Activated T-helper 1 cell treated with anti-CD3 and anti-CD28 coated beads, Interleukin-12 subunit alpha, Interleukin-12 subunit beta, Interleukin-2, Interleukin-4 antibody, amounts not matched to agents 30 ng/mL and 10 ng/mL and 1 ng/mL, durations not matched to agents 14 hours and 24 hours and 36 hours (primary cell): ENCODE measurements around the gene SELE. TPM values are rescaled to one million over a fixed set of nuclear protein-coding genes. Genes with fewer than 3 reads are reported as not detected.

Experiments
- DNase-seq: peaks from one replicate; pipeline ENCODE4 v3.0.0; 2021; ENCODE audit warnings: low spot score
- H3K27ac Mint-ChIP-seq: one replicate; pipeline ENCODE4 v1.8.0; 2021; ENCODE audit warnings: mild to moderate bottlenecking, mixed read lengths
- H3K27me3 Mint-ChIP-seq: one replicate; pipeline ENCODE4 v1.8.0; 2022; ENCODE audit warnings: mild to moderate bottlenecking, moderate library complexity, mixed read lengths; ENCODE audit not compliant: insufficient read depth
- H3K36me3 Mint-ChIP-seq: one replicate; pipeline ENCODE4 v1.8.0; 2021; ENCODE audit warnings: low read depth, mixed read lengths
- H3K4me1 Mint-ChIP-seq: one replicate; pipeline ENCODE4 v1.8.0; 2021; ENCODE audit warnings: low read depth, mixed read lengths
- H3K4me3 Mint-ChIP-seq: one replicate; pipeline ENCODE4 v1.8.0; 2021; ENCODE audit warnings: mild to moderate bottlenecking, moderate library complexity, mixed read lengths
- H3K9me3 Mint-ChIP-seq: one replicate; pipeline ENCODE4 v1.8.0; 2021; ENCODE audit warnings: mixed read lengths
- intact Hi-C: fragments of 100-400 bp; cut with micrococcal nuclease; formaldehyde crosslinking; loops from one replicate; pipeline ENCODE4 v1.15.1; 2024
- total RNA-seq: library from RNA; stranded (reverse); gene quantifications from 2 replicates; pipeline ENCODE4 v1.2.3, GENCODE V29; 2022

The SELE gene
- total RNA-seq, 1 donor from 2014 or later = not detected

DNA sequence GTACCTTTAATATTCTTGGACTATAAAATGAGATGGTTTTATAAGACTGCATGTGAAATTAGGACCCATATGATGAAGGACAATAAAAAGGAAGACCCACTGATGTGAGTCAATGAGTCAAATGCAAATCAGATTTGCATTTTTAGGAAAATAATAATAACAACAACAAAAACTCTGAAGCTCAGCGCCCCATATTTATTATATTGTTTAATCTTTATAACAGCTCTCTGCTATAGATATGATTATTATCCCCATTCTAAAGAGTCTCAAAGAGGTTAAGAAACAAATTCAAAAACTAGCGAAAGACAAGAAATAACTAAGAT lies 21.6 kb downstream of the SELE start:
- H3K4me1 Mint-ChIP-seq = peaks cover 35% of the 10 kb centered on the region
- H3K9me3 Mint-ChIP-seq = peaks cover 21% of the 10 kb centered on the region
- H3K27me3 Mint-ChIP-seq = peaks cover 23% of the 10 kb centered on the region
- no peak overlapping the region for H3K27ac Mint-ChIP-seq
- no peak for DNase-seq
- intact Hi-C loops = loop anchor here (1.0 to 5.0 kb wide), 5 partner anchors 111 to 1109 kb away; partner anchors contain the start of genes BLZF1, F5 and NME7
- peaks cover 13% of the 10 kb centered on the region for H3K36me3 Mint-ChIP-seq
- peak overlapping the region; percentile 93 for H3K4me3 Mint-ChIP-seq

GRCh38 chr1:169711469-169712308 lies 22.2 kb downstream of the SELE start, which contains the start of gene SELL:
SELL (minus strand) TSS chr1:169711620; CDS start chr1:169711498, 122 bp downstream.
- peaks cover 19% of the 10 kb centered on the region for H3K27me3 Mint-ChIP-seq
- peak within 1 kb of the TSS; percentile 93 for H3K4me3 Mint-ChIP-seq
- peak; percentile 69 for DNase-seq
- H3K36me3 Mint-ChIP-seq = peaks cover 17% of the 10 kb centered on the region
- H3K4me1 Mint-ChIP-seq = peaks cover 40% of the 10 kb centered on the region
- H3K9me3 Mint-ChIP-seq = peaks cover 16% of the 10 kb centered on the region
- intact Hi-C loops = loop anchor here (1.0 to 5.0 kb wide), 11 partner anchors 19 to 1109 kb away; partner anchors contain the start of genes BLZF1, F5, METTL18 and NME7
- peak within 1 kb of the TSS; percentile 86 for H3K27ac Mint-ChIP-seq

- H3K9me3 Mint-ChIP-seq = peaks cover 13% of the 10 kb centered on the region
- no peak for DNase-seq
Measured at GRCh38 chr1:169708647-169709046, 25.2 kb downstream of the SELE start.

DNA sequence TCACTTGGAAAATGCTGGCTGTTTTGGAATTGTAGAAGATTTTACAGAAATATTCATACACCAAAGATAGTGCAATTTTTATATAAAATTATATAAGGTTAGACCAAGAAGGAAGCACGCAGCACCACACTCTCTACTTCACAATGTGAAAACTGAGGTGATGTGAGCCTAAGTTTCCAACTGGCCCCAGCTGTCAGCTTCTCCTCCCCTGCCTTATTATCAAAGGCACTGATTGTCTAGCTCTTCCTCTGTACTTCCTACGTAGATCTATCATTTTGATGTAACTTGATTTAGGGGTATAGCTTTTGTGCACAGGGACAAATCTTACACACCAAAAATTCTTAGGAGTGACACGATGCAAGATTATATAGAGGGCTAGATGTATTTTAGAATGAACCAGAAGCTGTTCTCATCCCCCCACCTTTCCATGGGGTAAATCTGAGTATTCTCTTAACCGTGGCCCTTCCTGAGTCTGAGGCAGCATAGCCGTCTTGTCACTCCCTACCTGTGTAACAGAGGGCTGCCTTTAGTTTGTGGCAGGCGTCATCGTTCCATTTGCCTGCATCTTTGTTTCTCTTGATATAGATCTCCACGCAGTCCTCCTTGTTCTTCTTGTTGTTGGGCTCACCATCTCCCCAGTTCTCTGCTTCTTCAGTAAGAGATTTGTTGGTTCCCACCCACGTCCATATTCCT lies 25.8 kb downstream of the SELE start:
- DNase-seq = no peak
- intact Hi-C loops = loop anchor here (1.0 kb wide), 1 partner anchor 9 kb away; no protein-coding TSS in a partner anchor
- Mint-ChIP-seq H3K4me1 (peaks cover 77% of the 10 kb centered on the region), H3K4me3 (peak overlapping the region; percentile 93), H3K36me3 (peaks cover 51% of the 10 kb centered on the region), H3K27me3 (no peaks in the 10 kb centered on the region), H3K9me3 (peaks cover 7% of the 10 kb centered on the region), H3K27ac (peak overlapping the region; percentile 95)

More at GRCh38 chr1:169708647-169709046, 25.2 kb downstream of the SELE start:
- peak overlapping the region; percentile 95 for H3K27ac Mint-ChIP-seq
- H3K27me3 Mint-ChIP-seq = peaks cover 3% of the 10 kb centered on the region
- intact Hi-C loops = loop anchor here (1.0 kb wide), 1 partner anchor 9 kb away; no protein-coding TSS in a partner anchor
- peak overlapping the region; percentile 93 for H3K4me3 Mint-ChIP-seq
- peaks cover 47% of the 10 kb centered on the region for H3K36me3 Mint-ChIP-seq
- H3K4me1 Mint-ChIP-seq = peaks cover 71% of the 10 kb centered on the region

- H3K27me3 Mint-ChIP-seq = no peaks in the 10 kb centered on the region
- intact Hi-C loops = no loop called here
- no peaks in the 10 kb centered on the region for H3K9me3 Mint-ChIP-seq
- no peak for DNase-seq
- H3K4me3 Mint-ChIP-seq = peak overlapping the region; percentile 28
- H3K4me1 Mint-ChIP-seq = peaks cover 91% of the 10 kb centered on the region
- H3K36me3 Mint-ChIP-seq = peaks cover 79% of the 10 kb centered on the region
- peak overlapping the region; percentile 56 for H3K27ac Mint-ChIP-seq
Measured at GRCh38 chr1:169704797-169705196, 29.1 kb downstream of the SELE start.

GRCh38 chr1:169701261-169702005 lies 32.4 kb downstream of the SELE start:
- Mint-ChIP-seq H3K36me3 (peaks cover 78% of the 10 kb centered on the region), H3K27ac (peak overlapping the region; percentile 69), H3K27me3 (no peaks in the 10 kb centered on the region), H3K9me3 (no peaks in the 10 kb centered on the region), H3K4me3 (peak overlapping the region; percentile 43), H3K4me1 (peaks cover 95% of the 10 kb centered on the region)
- intact Hi-C loops = no loop called here
- no peak for DNase-seq

DNA sequence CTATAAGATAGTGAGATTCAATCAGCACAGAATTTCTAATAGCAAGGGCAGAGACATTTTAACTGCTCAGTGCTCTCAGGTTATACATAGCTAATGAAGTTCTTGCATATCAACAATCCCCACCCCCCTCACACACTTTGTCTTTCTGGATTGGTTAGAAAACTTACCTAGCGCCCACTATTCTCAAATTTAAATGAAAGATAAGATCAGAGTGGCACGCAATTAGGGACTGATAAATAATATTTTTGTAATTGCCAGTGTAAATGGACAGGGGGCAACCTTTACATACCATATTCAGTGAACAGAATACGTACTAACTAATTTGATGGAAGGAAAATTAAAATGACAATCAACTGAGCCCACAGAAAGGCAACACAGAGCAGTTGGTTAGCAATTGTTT lies 34.2 kb downstream of the SELE start:
- no peak for DNase-seq
- intact Hi-C loops = loop anchor here (1.0 to 5.0 kb wide), 5 partner anchors 8 to 1522 kb away; partner anchors contain the start of genes SCYL3 and TIPRL
- H3K9me3 Mint-ChIP-seq = no peaks in the 10 kb centered on the region
- H3K36me3 Mint-ChIP-seq = peaks cover 77% of the 10 kb centered on the region
- peaks cover 95% of the 10 kb centered on the region for H3K4me1 Mint-ChIP-seq
- H3K4me3 Mint-ChIP-seq = peak overlapping the region; percentile 54
- no peaks in the 10 kb centered on the region for H3K27me3 Mint-ChIP-seq
- peak overlapping the region; percentile 86 for H3K27ac Mint-ChIP-seq

- intact Hi-C loops = loop anchor here (1.0 to 5.0 kb wide), 5 partner anchors 8 to 1522 kb away; partner anchors contain the start of genes SCYL3 and TIPRL
- no peak for DNase-seq
- Mint-ChIP-seq H3K27ac (peak overlapping the region; percentile 86), H3K27me3 (no peaks in the 10 kb centered on the region), H3K4me1 (peaks cover 95% of the 10 kb centered on the region), H3K36me3 (peaks cover 76% of the 10 kb centered on the region), H3K4me3 (peak overlapping the region; percentile 54), H3K9me3 (no peaks in the 10 kb centered on the region)
Measured at GRCh38 chr1:169698976-169699375, 34.9 kb downstream of the SELE start.

DNA sequence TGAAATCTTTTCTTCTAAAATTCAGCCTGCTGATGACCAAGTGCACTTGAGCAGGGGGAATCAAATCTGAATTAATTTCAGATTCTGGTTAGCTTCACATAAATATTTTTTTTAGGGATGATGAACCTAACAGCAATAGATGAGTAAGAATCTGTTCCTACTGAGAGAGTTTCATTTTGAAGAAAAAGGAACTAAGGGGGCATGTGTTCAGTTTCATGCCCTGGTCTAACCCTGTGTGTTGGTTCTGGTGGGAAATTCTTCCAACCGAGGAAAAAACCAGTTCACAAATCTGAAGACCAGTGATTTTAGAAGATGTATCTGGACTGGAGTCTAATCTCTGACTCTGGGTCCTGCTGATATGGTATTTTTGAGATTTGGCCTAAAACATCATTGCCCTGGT lies 36.1 kb downstream of the SELE start:
- no peak for DNase-seq
- Mint-ChIP-seq H3K36me3 (peaks cover 66% of the 10 kb centered on the region), H3K27ac (peak overlapping the region; percentile 86), H3K9me3 (no peaks in the 10 kb centered on the region), H3K4me1 (peaks cover 95% of the 10 kb centered on the region), H3K4me3 (peak overlapping the region; percentile 54), H3K27me3 (no peaks in the 10 kb centered on the region)
- intact Hi-C loops = loop anchor here (5.0 kb wide), 3 partner anchors 195 to 1520 kb away; partner anchors contain the start of genes SCYL3 and TIPRL

GRCh38 chr1:169696273-169697100 lies 37.4 kb downstream of the SELE start:
- H3K4me1 Mint-ChIP-seq = peaks cover 93% of the 10 kb centered on the region
- no peaks in the 10 kb centered on the region for H3K9me3 Mint-ChIP-seq
- no peaks in the 10 kb centered on the region for H3K27me3 Mint-ChIP-seq
- intact Hi-C loops = loop anchor here (5.0 kb wide), 3 partner anchors 196 to 1519 kb away; partner anchors contain the start of genes SCYL3 and TIPRL
- peak overlapping the region; percentile 52 for H3K4me3 Mint-ChIP-seq
- no peak for DNase-seq
- H3K36me3 Mint-ChIP-seq = peaks cover 55% of the 10 kb centered on the region
- peak overlapping the region; percentile 81 for H3K27ac Mint-ChIP-seq

DNA sequence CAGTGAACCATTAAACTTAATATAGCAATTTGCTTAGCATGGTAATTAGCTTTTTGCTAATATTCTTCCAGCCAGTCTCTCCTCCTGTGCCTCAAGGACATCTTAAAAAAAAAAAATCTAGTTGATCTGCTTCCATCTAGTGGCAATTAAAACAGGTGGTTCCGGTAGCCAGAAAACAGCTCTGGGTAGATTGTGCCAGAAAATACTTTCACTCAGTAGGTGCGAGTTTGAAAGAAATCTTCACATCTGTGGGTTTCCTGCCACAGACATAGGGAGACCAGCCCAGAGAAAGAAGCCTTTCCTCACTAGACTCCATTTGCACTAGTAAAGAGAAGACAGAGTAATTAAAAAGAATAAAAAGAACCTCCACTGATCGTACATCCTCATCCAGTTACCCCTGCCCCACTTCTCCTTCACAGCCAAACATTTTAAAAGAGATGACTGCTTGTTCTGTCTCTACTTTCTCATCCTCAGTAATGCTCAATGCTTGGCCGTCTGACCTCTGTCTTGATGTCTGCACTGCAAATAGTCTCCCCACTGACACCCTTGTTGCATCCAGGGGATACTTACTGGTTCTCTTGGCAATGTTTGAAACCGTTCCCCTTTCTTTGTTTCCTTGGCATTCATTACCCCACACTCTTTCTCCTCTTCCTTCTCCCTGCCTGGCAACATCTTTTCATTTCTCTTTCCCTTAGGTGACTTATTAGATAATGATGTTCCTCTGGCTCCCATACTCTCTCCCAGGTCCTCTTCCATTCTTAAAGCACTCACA lies 39.4 kb downstream of the SELE start:
- intact Hi-C loops = loop anchor here (1.0 to 5.0 kb wide), 8 partner anchors 14 to 1517 kb away; partner anchors contain the start of genes BLZF1, F5, NME7 and SCYL3
- Mint-ChIP-seq H3K9me3 (no peaks in the 10 kb centered on the region), H3K27ac (peak overlapping the region; percentile 90), H3K36me3 (peaks cover 54% of the 10 kb centered on the region), H3K4me3 (peak overlapping the region; percentile 28), H3K4me1 (peaks cover 96% of the 10 kb centered on the region), H3K27me3 (no peaks in the 10 kb centered on the region)
- peak; percentile 56 for DNase-seq
